Myocyte (in vitro differentiated cells): ENCODE results near the gene RFPL4A. TPM values are rescaled to one million over a fixed set of nuclear protein-coding genes. Genes with fewer than 3 reads are reported as not detected.
"Not testable (repeated sequence)": the region's sequence is repeated elsewhere in the genome, so short reads cannot be mapped to it uniquely, and the experiment has no call there.

Experiments
- DNase-seq: peaks from one replicate; pipeline ENCODE4 v3.0.0-alpha.2; 2012; ENCODE audit warnings: low read depth
- polyA plus RNA-seq: library from polyadenylated mRNA; unstranded; fragments of >200 nt; gene quantifications from one replicate; pipeline ENCODE4 v1.2.1, GENCODE V29; 2012; ENCODE audit warnings: missing spikeins
- total RNA-seq: library from RNA; depleted of rRNA; stranded (reverse); fragments of >200 nt; gene quantifications from 2 replicates; pipeline ENCODE4 v1.2.3, GENCODE V29; 2014

The RFPL4A gene
- not detected in 2 replicates for total RNA-seq
- polyA plus RNA-seq = 0.16 TPM

DNA sequence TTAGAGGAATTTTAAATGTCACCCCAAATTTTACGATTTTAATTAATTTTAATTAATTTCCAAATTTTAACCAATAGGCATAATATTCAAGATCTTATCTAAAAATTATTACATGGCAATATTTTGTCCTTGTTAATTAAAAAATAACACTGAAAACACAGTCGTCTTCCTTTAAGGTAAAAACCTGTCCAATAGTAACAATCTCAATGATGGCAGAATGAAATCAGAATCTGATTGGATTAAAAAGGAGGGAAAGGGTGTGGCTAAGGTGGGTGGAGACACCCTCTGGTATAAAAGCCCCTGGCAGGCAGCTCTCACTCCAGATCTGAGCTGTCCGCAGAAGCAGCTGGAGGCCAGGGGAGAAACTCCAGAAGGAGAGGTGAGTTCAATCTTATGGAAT is at the start of gene RFPL4A:
TSS of gene RFPL4A (plus strand) at position 301 of the 400 bp plus-strand sequence. CDS start 2,704 bp downstream, outside the sequence.
- not testable (repeated sequence) for DNase-seq

DNA sequence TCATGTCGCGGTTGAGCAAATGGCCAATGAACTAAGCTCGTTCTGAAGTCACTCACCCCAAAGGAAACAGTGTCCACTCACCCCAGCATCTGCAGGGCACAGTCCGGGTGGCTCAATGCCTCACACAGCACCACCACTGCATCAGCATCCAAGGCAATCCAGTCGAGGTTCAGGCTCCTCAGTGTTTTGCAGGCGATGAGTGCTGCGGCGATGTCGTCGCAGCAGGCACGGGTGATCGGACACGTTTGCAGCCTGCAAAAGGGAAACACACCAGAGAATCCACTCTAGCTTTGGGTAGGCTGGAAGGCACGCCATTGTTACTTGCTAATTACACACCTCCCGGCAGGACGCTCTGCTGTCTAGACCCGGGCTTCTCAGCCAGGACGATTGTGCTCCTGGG is 47.2 kb upstream of the RFPL4A start:
- no peak for DNase-seq

GRCh38 chr19:55712804-55713631 is 45.9 kb upstream of the RFPL4A start:
- no peak for DNase-seq

DNA sequence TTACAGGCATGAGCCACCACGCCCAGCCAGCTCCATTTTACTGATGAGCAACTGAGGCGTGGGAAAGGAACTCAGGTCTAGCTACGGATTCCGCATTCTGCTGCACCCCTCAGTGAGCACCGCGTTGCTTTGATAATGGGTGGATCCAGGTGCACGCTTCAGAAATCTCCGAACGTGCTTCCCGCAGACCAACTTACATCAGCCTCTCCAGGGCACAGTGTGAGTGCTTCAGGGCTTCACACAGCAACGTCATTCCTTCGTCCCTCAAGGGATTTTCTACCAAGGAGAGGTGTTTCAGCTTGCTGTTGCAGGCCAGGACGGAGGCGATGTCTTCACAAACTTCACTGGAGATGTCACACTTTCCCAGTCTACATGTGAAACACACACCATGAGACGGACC is 42.4 kb upstream of the RFPL4A start:
- no peak for DNase-seq

DNA sequence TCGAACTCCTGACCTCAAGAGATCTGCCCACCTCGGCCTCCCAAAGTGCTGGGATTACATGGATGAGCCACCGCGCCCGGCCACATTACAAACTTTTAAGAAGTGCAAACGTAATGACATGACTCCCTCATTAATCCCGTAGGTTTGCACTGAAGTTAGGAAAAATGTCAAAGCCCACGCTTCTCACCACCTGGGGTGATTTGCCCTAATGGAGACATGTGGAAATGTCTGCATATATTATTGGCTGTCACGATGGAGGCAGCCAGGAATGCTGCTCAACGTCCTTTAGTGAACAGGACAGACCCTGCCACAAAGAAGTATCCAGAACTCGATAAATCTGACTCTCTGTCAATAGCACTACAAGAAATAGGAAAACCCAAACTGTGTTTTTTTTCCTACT is 41.6 kb upstream of the RFPL4A start:
- no peak for DNase-seq

GRCh38 chr19:55717879-55718711 is 40.8 kb upstream of the RFPL4A start:
- not testable (repeated sequence) for DNase-seq

GRCh38 chr19:55720214-55720746 is 38.6 kb upstream of the RFPL4A start:
- no peak for DNase-seq

- DNase-seq = no peak
Measured at GRCh38 chr19:55720801-55721200, 38.1 kb upstream of the RFPL4A start.

GRCh38 chr19:55723491-55723890 is 35.4 kb upstream of the RFPL4A start:
- no peak for DNase-seq

- not testable (repeated sequence) for DNase-seq
Measured at GRCh38 chr19:55730378-55730777, 28.5 kb upstream of the RFPL4A start.

DNA sequence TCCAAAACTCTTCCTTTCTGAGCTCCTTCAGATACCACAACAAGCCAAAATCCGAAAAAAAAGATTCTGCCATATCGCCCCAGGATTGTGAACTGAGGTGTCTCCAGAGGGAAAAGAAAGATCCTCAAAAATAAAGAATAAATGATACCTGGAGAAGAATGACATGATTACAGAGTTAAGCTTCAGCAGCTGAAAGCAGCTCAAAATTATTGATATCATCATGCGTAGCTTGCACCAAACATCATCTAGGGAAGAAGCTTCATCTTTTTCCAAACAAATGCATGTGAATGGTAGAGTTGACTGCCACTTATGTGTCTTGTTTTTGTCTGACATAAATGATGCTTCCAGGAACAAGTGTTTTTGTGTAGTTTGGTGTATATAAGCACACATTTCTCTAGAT is 20.6 kb upstream of the RFPL4A start, which contains the start of gene NLRP9:
TSS of gene NLRP9 (minus strand) at position 101 of the 400 bp plus-strand sequence. CDS start at position 73, 28 bp downstream.
- no peak for DNase-seq

- DNase-seq = no peak
Measured at GRCh38 chr19:55750715-55751114, 8.2 kb upstream of the RFPL4A start.

DNA sequence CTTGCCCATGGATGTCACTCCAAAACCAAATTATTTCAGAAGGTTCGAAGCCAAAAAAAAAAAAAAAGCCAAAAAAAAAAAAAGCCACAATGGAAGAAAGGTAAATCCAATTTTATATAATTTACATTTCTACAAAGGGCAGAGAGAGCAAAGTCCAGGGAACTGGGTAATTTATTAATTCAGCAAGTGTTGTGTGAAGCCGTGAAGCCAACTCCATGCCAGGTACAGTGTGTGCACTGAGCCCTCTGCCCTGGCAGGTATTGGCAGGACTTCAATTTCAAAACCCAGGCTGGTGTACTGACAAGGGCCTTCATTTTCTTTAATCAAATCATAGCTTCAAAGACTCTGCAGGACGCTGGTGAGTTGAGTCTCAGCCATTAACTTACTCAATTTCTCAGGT is 5.5 kb upstream of the RFPL4A start:
- DNase-seq = no peak

DNA sequence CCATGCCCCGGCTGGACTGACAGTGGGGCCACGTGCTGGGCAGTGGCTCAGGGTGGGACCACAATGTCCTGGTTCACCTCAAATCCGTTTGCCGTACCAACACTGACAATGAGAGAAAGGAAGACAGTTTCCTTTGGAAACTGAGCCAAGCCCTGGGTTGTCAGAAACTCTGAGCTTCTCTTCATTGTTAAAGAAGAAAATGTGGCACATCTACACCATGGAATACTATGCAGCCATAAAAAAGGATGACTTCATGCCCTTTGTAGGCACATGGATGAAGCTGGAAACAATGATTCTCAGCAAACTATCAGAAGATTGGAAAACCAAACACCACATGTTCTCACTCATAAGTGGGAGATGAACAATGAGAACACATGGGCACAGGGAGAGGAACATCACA is 2.1 kb upstream of the RFPL4A start:
- not testable (repeated sequence) for DNase-seq

- no peak for DNase-seq
Measured at GRCh38 chr19:55766466-55766865, 7.6 kb downstream of the RFPL4A start.

DNA sequence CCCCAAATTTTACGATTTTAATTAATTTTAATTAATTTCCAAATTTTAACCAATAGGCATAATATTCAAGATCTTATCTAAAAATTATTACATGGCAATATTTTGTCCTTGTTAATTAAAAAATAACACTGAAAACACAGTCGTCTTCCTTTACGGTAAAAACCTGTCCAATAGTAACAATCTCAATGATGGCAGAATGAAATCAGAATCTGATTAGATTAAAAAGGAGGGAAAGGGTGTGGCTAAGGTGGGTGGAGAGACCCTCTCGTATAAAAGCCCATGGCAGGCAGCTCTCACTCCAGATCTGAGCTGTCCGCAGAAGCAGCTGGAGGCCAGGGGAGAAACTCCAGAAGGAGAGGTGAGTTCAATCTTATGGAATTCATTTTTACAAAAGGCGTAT is 9.9 kb downstream of the RFPL4A start, which contains the start of gene RFPL4AL1:
TSS of gene RFPL4AL1 (plus strand) at position 301 of the 400 bp plus-strand sequence. CDS start 2,687 bp downstream, outside the sequence.
- not testable (repeated sequence) for DNase-seq

GRCh38 chr19:55769632-55770031 is 10.7 kb downstream of the RFPL4A start:
- DNase-seq = not testable (repeated sequence)

GRCh38 chr19:55777528-55777927 is 18.6 kb downstream of the RFPL4A start:
- DNase-seq = no peak

GRCh38 chr19:55778331-55778730 is 19.4 kb downstream of the RFPL4A start:
- no peak for DNase-seq

GRCh38 chr19:55781112-55781511 is 22.2 kb downstream of the RFPL4A start:
- no peak for DNase-seq

- no peak for DNase-seq
Measured at GRCh38 chr19:55795021-55795420, 36.1 kb downstream of the RFPL4A start.

- DNase-seq = no peak
Measured at GRCh38 chr19:55801416-55801815, 42.5 kb downstream of the RFPL4A start.
